SKM-1 treated with dmso at 0.1 percent for 144 hours (cell line): ENCODE measurements around the gene RUSC2.

Experiments
- DNase-seq: peaks from one replicate; lab custom pipeline; 2025; ENCODE audit not compliant: unreplicated experiment; lab: John Stamatoyannopoulos, UW

Gene RUSC2

GRCh38 chr9:35489313-35490154 is at the start of gene RUSC2:
TSS of gene RUSC2 (plus strand) at chr9:35490111. CDS start at chr9:35546522, 56,411 bp downstream.
- peak; percentile 49 for DNase-seq

GRCh38 chr9:35446012-35446411 is 43.9 kb upstream of the RUSC2 start:
- DNase-seq: no peak

- DNase-seq: no peak
Measured at GRCh38 chr9:35448496-35448895, 41.4 kb upstream of the RUSC2 start.

GRCh38 chr9:35452481-35452880 is 37.4 kb upstream of the RUSC2 start:
- no peak for DNase-seq

GRCh38 chr9:35453786-35454185 is 36.1 kb upstream of the RUSC2 start:
- no peak for DNase-seq

- no peak for DNase-seq
Measured at GRCh38 chr9:35464141-35465025, 25.5 kb upstream of the RUSC2 start.

GRCh38 chr9:35470340-35470739 is 19.6 kb upstream of the RUSC2 start:
- DNase-seq: no peak

- no peak for DNase-seq
Measured at GRCh38 chr9:35470894-35471293, 19.0 kb upstream of the RUSC2 start.

GRCh38 chr9:35476596-35476995 is 13.3 kb upstream of the RUSC2 start:
- DNase-seq: no peak

- DNase-seq: peak; percentile 79
Measured at GRCh38 chr9:35477211-35477855, 12.6 kb upstream of the RUSC2 start.

- DNase-seq: no peak
Measured at GRCh38 chr9:35478871-35479270, 11.0 kb upstream of the RUSC2 start.

- peak; percentile 54 for DNase-seq
Measured at GRCh38 chr9:35481347-35481975, 8.4 kb upstream of the RUSC2 start.

GRCh38 chr9:35482071-35482470 is 7.8 kb upstream of the RUSC2 start:
- no peak for DNase-seq

- no peak for DNase-seq
Measured at GRCh38 chr9:35484406-35484805, 5.5 kb upstream of the RUSC2 start.

GRCh38 chr9:35487081-35487480 is 2.8 kb upstream of the RUSC2 start:
- no peak for DNase-seq

GRCh38 chr9:35488021-35488420 is 1.9 kb upstream of the RUSC2 start:
- DNase-seq: no peak

GRCh38 chr9:35488566-35489312 is 1.2 kb upstream of the RUSC2 start:
- no peak for DNase-seq

- no peak for DNase-seq
Measured at GRCh38 chr9:35490155-35490909, 421 bp downstream of the RUSC2 start.

GRCh38 chr9:35490910-35491465 is 1.1 kb downstream of the RUSC2 start:
- DNase-seq: no peak
